Breast epithelium (tissue), 3 donors: ENCODE results near the gene STAM.
"Not testable (repeated sequence)": the region's sequence is repeated elsewhere in the genome, so short reads cannot be mapped to it uniquely, and the experiment has no call there.

Source experiments
- POLR2AphosphoS5 ChIP-seq, 3 donors: sonication (generic); formaldehyde crosslinking; IDR thresholded peaks; one replicate each; pipeline ENCODE4 v1.6.1; 2017; ENCODE audit warnings: antibody characterized with exemption in 3 of 3
- TF ChIP-seq, protein P1 (sequence below), 3 donors: fragments of 450-650 bp; IDR thresholded peaks; one replicate each; pipeline ENCODE4 v1.5.1; 2016 to 2017; ENCODE audit warnings: antibody characterized with exemption in 3 of 3, mild to moderate bottlenecking in 3 of 3, moderate library complexity in 3 of 3

DNA sequence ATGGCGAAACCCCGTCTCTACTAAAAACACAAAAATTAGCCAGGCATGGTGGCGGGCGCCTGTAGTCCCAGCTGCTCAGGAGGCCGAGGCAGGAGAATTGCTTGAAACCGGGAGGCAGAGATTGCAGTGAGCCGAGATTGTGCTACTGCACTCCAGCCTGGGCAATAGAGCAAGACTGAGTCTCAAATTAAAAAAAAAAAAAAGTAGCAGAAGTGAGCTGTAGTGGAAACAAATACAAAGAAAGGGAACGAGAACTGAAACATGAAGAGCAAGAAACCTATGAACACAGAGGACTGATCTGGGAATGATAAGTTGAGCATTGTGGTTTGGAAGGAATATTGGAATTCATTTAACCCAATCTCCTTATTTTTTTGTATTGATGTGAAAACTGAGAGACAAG lies 11.4 kb upstream of the STAM start:
- TF ChIP-seq, protein P1, sequence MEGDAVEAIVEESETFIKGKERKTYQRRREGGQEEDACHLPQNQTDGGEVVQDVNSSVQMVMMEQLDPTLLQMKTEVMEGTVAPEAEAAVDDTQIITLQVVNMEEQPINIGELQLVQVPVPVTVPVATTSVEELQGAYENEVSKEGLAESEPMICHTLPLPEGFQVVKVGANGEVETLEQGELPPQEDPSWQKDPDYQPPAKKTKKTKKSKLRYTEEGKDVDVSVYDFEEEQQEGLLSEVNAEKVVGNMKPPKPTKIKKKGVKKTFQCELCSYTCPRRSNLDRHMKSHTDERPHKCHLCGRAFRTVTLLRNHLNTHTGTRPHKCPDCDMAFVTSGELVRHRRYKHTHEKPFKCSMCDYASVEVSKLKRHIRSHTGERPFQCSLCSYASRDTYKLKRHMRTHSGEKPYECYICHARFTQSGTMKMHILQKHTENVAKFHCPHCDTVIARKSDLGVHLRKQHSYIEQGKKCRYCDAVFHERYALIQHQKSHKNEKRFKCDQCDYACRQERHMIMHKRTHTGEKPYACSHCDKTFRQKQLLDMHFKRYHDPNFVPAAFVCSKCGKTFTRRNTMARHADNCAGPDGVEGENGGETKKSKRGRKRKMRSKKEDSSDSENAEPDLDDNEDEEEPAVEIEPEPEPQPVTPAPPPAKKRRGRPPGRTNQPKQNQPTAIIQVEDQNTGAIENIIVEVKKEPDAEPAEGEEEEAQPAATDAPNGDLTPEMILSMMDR (IDR thresholded peaks at IDR 0.05) = not testable (repeated sequence)
- not testable (repeated sequence) for TF ChIP-seq POLR2AphosphoS5 (IDR thresholded peaks at IDR 0.05)
